CD4-positive, alpha-beta T cell treated with Interleukin-1 beta for 1 hour (primary cell): ENCODE data around the gene NLGN1.
"Not testable (repeated sequence)": the region's sequence is repeated elsewhere in the genome, so short reads cannot be mapped to it uniquely, and the experiment has no call there.

Experiments
- DNase-seq, 2 donors: peaks; one replicate each; pipeline ENCODE4 v3.0.0-alpha.2; 2020 to 2022

Gene NLGN1

GRCh38 chr3:173430576-173430975 is 33.0 kb downstream of the NLGN1 start:
- no peak for DNase-seq

GRCh38 chr3:173439004-173439403 is 41.5 kb downstream of the NLGN1 start:
- DNase-seq: no peak

GRCh38 chr3:173440514-173440913 is 43.0 kb downstream of the NLGN1 start:
- DNase-seq: no peak

DNA sequence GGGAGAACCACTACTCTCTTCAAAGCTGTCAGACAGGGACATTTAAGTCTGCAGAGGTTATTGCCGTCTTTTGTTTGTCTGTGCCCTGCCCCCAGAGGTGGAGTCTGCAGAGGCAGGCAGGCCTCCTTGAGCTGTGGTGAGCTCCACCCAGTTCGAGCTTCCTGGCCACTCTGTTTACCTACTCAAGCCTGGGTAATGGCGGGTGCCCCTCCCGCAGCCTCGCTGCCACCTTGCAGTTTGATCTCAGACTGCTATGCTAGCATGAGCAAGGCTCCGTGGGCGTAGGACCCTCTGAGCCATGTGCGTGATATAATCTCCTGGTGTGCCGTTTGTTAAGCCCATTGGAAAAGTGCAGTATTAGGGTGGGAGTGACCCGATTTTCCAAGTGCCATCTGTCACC is 54.0 kb downstream of the NLGN1 start:
- not testable (repeated sequence) for DNase-seq

DNA sequence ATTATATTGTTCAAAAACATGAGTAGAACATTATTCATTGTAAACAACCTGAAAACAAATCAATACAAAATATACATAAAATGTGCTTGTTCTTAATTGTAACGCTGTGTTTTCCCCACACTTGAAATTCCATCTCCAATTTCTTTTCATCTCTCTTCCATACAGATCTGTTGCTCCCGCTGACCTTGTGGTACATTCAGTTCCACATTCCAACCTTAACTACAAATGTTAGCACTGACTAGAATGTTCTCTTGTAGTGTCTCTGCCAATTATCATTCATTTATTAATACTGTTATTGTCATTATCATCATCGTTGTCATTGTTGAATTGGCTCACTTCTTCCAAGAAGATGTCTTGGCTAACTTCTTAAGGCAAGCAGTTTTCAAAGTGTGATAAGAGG is 65.7 kb downstream of the NLGN1 start:
- no peak for DNase-seq

DNA sequence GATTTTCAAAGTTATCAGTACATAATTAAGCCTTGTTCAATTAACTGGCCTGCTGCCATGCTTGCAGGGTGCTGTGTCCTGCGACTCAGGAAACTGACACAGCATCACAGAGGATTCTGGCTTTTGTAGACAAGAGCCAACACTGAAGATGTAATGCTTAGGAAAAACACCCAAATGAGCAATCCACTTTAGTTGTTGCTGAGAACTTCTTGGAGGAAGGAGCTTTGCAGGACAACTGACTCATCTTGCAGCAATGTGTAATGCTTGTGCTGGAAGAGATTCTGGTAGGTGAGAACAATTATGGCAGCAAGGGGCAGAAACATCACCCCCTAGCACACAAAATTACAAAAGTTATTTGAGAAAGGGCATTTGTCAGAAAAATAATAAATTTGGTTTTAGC is 67.6 kb downstream of the NLGN1 start:
- no peak for DNase-seq

- DNase-seq: no peak
Observed at GRCh38 chr3:173465898-173466678, 68.5 kb downstream of the NLGN1 start.

- no peak for DNase-seq
Observed at GRCh38 chr3:173467501-173467900, 70.0 kb downstream of the NLGN1 start.

DNA sequence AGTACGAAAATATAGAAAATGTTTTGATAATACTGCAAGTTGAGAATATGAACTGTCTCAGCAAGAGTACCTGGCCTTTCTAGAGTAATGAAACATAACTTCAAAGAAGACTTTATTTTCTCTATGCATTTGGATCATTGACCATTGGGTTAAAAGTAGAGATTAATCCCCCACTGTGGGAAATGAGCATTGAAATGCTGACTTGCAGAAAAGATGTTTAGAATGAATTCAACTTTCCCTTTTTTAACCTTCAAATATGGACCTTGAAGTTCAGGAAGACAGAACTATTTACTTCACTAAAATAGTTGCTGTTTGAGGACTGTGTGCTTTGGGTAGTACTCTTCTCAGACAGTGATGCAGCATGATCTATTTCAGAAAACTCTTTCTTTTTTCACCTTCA is 75.7 kb downstream of the NLGN1 start:
- DNase-seq: no peak

DNA sequence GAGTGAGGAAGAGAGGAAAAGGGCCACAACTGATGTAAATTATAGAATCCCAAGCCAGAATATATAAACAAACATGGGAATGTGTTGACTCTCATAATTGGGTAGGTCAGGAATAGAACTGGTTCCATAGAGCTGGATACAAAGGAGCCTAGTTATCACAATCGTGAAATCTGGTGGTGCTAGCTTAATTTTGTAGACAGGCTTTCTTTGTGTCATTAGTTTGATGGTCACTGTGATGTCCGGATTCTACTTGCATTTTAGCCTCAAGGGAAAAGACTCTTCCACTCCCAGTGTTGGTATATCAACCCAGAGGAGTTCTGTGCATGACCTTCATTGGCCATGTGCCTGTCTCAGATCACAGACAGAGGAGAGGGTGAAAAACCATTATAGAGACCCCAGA is 81.8 kb downstream of the NLGN1 start:
- no peak for DNase-seq

- no peak for DNase-seq
Observed at GRCh38 chr3:173501931-173502489, 104.5 kb downstream of the NLGN1 start.

GRCh38 chr3:173502983-173503568 is 105.5 kb downstream of the NLGN1 start:
- DNase-seq: no peak

GRCh38 chr3:173510565-173510964 is 113.0 kb downstream of the NLGN1 start:
- no peak for DNase-seq

- no peak for DNase-seq
Observed at GRCh38 chr3:173513123-173513522, 115.6 kb downstream of the NLGN1 start.

- DNase-seq: no peak
Observed at GRCh38 chr3:173529062-173529711, 131.6 kb downstream of the NLGN1 start.

- no peak for DNase-seq
Observed at GRCh38 chr3:173531602-173532001, 134.1 kb downstream of the NLGN1 start.

DNA sequence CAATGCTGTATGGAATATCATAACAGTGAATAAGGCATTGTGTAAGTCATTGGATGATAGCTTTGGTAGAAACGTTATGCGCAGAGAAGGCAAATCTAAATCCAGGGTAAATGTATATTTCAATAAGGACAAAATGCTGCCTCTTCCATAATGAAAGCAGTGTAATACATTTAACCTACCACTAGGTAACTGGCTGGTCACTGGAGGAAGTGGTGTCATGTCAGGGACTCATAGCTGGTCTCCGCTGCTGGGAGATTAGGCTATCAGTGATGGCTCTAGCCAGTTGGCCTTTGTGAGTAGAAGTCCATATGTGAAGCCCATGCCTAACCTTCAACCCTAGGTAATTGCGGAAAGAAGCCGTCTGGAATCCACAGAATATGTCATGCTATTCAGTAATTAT is 140.9 kb downstream of the NLGN1 start:
- no peak for DNase-seq

DNA sequence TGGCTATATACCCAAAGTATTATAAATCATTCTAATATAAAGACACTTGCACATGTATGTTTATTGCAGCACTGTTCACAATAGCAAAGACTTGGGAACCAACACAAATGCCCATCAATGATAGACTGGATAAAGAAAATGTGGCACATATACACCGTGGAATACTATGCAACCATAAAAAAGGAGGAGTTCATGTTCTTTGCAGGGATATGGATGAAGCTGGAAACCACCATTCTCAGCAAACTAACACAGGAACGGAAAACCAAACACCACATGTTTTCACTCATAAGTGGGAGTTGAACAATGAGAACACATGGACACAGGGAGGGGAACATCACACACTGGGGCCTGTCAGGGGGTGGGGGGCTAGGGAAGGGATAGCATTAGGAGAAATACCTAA is 148.0 kb downstream of the NLGN1 start:
- not testable (repeated sequence) for DNase-seq

GRCh38 chr3:173547070-173547469 is 149.5 kb downstream of the NLGN1 start:
- DNase-seq: no peak

DNA sequence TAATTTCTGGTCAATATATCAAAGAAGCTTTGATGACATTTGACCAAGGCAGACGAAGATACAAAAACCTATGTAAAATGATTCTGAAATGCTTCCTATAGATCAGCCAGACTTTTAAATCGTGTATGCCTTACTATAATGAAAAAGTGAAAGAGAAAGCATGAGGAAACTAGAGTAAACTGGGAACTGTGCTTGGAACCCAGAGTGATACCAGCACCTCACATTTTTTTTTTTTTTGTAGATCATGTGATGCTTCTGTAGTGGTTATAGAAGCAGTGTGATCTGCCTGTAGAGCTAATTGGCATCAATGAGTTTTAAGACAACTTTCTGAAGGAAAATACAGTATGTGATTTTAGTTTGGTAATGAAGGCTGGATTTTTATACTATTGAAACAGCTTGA is 150.7 kb downstream of the NLGN1 start:
- no peak for DNase-seq

DNA sequence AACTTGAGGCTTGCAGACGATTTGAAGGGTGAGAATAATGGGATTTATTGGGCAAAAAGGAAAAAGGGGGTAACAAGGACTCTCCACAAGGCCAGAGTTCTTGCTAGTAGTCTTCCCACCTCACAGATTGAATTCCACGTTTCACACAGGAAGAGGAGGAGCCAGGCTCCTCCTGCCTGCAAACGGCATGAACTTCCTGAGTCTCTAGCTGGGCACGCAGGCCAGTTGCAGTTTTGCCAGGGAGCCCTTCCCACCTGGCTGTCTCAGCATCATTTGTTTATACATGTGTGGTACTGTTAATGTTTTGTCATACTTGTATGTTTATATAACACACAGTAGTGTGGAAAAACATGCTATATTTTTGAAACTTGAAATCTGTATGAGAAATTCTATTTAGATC is 155.0 kb downstream of the NLGN1 start:
- DNase-seq: no peak

GRCh38 chr3:173553635-173554280 is 156.2 kb downstream of the NLGN1 start:
- DNase-seq: no peak

DNA sequence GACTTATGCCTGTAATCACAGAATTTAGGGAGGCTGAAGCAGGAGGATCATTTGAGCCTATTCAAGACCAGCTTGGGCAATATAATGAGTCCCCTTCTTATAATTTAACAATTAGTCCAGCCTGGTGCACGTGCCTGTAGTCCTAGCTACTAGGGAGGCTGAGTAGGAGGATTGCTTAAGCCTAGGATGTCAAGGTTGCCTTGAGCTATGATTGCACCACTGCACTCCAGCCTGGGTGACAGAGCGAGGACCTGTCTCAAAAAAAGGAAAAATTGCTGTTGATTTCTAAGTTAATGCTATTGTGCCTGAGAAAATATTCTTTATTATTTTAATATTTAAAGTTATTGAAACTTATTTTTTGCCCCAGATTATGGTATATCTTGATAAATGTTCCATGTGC is 159.0 kb downstream of the NLGN1 start:
- no peak for DNase-seq
